ENCODE measurements around the gene DCTN5.

DNA sequence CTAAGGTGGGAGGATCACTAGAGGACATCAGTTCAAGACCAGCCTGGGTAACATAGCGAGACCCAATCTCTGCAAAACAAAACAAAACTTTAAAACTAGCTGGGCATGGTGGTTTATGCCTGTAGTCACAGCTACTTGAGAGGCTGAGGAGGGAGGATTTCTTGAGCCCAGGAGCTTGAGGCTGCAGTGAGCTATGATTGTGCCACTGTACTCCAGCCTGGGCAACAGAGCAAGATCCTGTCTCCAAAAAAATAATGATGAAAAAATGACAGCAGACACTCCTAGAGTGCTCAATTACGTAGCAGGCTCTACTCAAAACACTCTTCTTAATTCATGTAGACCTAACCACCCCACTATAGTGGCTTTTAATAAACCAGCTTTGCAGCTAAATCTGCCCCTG is 58.8 kb downstream of the DCTN5 start:
- no peak for TF ChIP-seq EZH2 (IDR thresholded peaks at IDR 0.05)
- TF ChIP-seq POLR2AphosphoS5 (IDR thresholded peaks at IDR 0.05; ENCODE audit: borderline replicate concordance, low read depth, low read length), result no peak
- no peak for TF ChIP-seq FOXP2 (optimal IDR thresholded peaks at IDR 0.05; ENCODE audit: control extremely low read depth, extremely low read length, insufficient read depth)

Measured in SK-N-MC (cell line).